H9 (cell line): ENCODE data around the gene ITCH. TPM values are rescaled to one million over a fixed set of nuclear protein-coding genes. Genes with fewer than 3 reads are reported as not detected.
"Not testable (repeated sequence)": the region's sequence is repeated elsewhere in the genome, so short reads cannot be mapped to it uniquely, and the experiment has no call there.

Source experiments
- DNase-seq: peaks from one replicate; pipeline ENCODE4 v3.0.0-alpha.2; 2017
- H2AFZ ChIP-seq: one replicate; pipeline ENCODE4 v1.6.1; 2013; ENCODE audit warnings: mild to moderate bottlenecking, low read length, control low read depth, moderate library complexity
- H2AK5ac ChIP-seq: 2 replicates; pipeline ENCODE4 v1.6.1; 2013; ENCODE audit warnings: low read length, control low read depth, mixed read lengths; ENCODE audit not compliant: insufficient read length
- H2BK120ac ChIP-seq: one replicate; pipeline ENCODE4 v1.6.1; 2013; ENCODE audit warnings: low read depth, mild to moderate bottlenecking, low read length, control low read depth, inconsistent platforms; ENCODE audit not compliant: poor library complexity, severe bottlenecking
- H2BK12ac ChIP-seq: 2 replicates; pipeline ENCODE4 v1.6.1; 2013; ENCODE audit warnings: low read length, control low read depth, mixed read lengths, low read depth; ENCODE audit not compliant: insufficient read length
- H2BK15ac ChIP-seq: 2 replicates; pipeline ENCODE4 v1.6.1; 2013; ENCODE audit warnings: low read depth, low read length, control low read depth
- H2BK20ac ChIP-seq: one replicate; pipeline ENCODE4 v1.6.1; 2013; ENCODE audit warnings: low read depth, mild to moderate bottlenecking, low read length, control low read depth, inconsistent platforms; ENCODE audit not compliant: poor library complexity, severe bottlenecking
- H2BK5ac ChIP-seq: 2 replicates; pipeline ENCODE4 v1.6.1; 2013; ENCODE audit warnings: low read length, control low read depth, mixed read lengths; ENCODE audit not compliant: insufficient read length
- H3K14ac ChIP-seq: 2 replicates; pipeline ENCODE4 v1.6.1; 2013; ENCODE audit warnings: low read length, control low read depth; ENCODE audit not compliant: insufficient read depth
- H3K18ac ChIP-seq: 2 replicates; pipeline ENCODE4 v1.6.1; 2013; ENCODE audit warnings: low read depth, mild to moderate bottlenecking, mixed read lengths, low read length, control low read depth; ENCODE audit not compliant: insufficient read length
- H3K23ac ChIP-seq: 2 replicates; pipeline ENCODE4 v1.6.1; 2013; ENCODE audit warnings: low read length, control low read depth, mixed read lengths, low read depth; ENCODE audit not compliant: insufficient read length
- H3K23me2 ChIP-seq: 2 replicates; pipeline ENCODE4 v1.6.1; 2013; ENCODE audit warnings: low read depth, mild to moderate bottlenecking, mixed read lengths, low read length, control low read depth; ENCODE audit not compliant: insufficient read length, poor library complexity, severe bottlenecking
- H3K27ac ChIP-seq: 2 replicates; pipeline ENCODE4 v1.5.1; 2013; ENCODE audit warnings: low read length, control low read depth, mixed read lengths, low read depth; ENCODE audit not compliant: insufficient read length
- H3K27me3 ChIP-seq: 2 replicates; pipeline ENCODE4 v1.6.1; 2013; ENCODE audit warnings: low read length, control low read depth, inconsistent platforms; ENCODE audit not compliant: insufficient read depth
- H3K4ac ChIP-seq: 2 replicates; pipeline ENCODE4 v1.6.1; 2013; ENCODE audit warnings: low read depth, mild to moderate bottlenecking, control low read depth, inconsistent platforms, low read length, moderate library complexity
- H3K4me1 ChIP-seq: 2 replicates; pipeline ENCODE4 v1.6.1; 2013; ENCODE audit warnings: low read length, control low read depth, inconsistent platforms; ENCODE audit not compliant: insufficient read depth
- H3K4me2 ChIP-seq: 2 replicates; pipeline ENCODE4 v1.6.1; 2013; ENCODE audit warnings: low read length, control low read depth, mixed read lengths; ENCODE audit not compliant: insufficient read length, insufficient read depth
- H3K56ac ChIP-seq: 2 replicates; pipeline ENCODE4 v1.6.1; 2013; ENCODE audit warnings: low read depth, mild to moderate bottlenecking, mixed read lengths, low read length, control low read depth; ENCODE audit not compliant: insufficient read length
- H3K79me1 ChIP-seq: 2 replicates; pipeline ENCODE4 v1.6.1; 2013; ENCODE audit warnings: low read depth, mild to moderate bottlenecking, moderate library complexity, low read length, control low read depth, inconsistent platforms; ENCODE audit not compliant: insufficient read depth, poor library complexity, severe bottlenecking
- H3K79me2 ChIP-seq: 2 replicates; pipeline ENCODE4 v1.6.1; 2013; ENCODE audit warnings: low read length, control low read depth, inconsistent platforms; ENCODE audit not compliant: insufficient read depth
- H3K9ac ChIP-seq: 2 replicates; pipeline ENCODE4 v1.6.1; 2013; ENCODE audit warnings: low read length, control low read depth, mixed read lengths; ENCODE audit not compliant: insufficient read length; ENCODE audit errors: extremely low read depth
- H3K9me3 ChIP-seq: one replicate; pipeline ENCODE4 v1.6.1; 2013; ENCODE audit warnings: low read depth, low read length, inconsistent platforms; ENCODE audit not compliant: control insufficient read depth
- H3T11ph ChIP-seq: one replicate; pipeline ENCODE4 v1.6.1; 2013; ENCODE audit warnings: mild to moderate bottlenecking, low read length, control low read depth, inconsistent platforms
- H4K20me1 ChIP-seq: one replicate; pipeline ENCODE4 v1.6.1; 2013; ENCODE audit not compliant: control insufficient read depth, insufficient read length, insufficient read depth
- H4K5ac ChIP-seq: 2 replicates; pipeline ENCODE4 v1.6.1; 2013; ENCODE audit warnings: low read depth, mild to moderate bottlenecking, mixed read lengths, low read length, control low read depth; ENCODE audit not compliant: insufficient read length
- H4K8ac ChIP-seq: replicated peaks from 2 replicates; pipeline ENCODE4 v1.6.1; 2013; ENCODE audit warnings: low read length, control low read depth, mixed read lengths, low read depth; ENCODE audit not compliant: insufficient read length
- H4K91ac ChIP-seq: 2 replicates; pipeline ENCODE4 v1.6.1; 2013; ENCODE audit warnings: low read depth, mild to moderate bottlenecking, moderate library complexity, mixed read lengths, low read length, control low read depth; ENCODE audit not compliant: insufficient read length
- H3K27ac Mint-ChIP-seq, 3 experiments: 2 replicates in 2 of 3; 3 replicates in 1 of 3; pipeline ENCODE4 v1.8.0; 2020 to 2021; ENCODE audit warnings: mixed read lengths in 3 of 3, mild to moderate bottlenecking in 1 of 3, moderate library complexity in 1 of 3
- H3K27me3 Mint-ChIP-seq: 2 replicates; pipeline ENCODE4 v1.8.0; 2021; ENCODE audit warnings: low read depth, mild to moderate bottlenecking, moderate library complexity, mixed read lengths
- H3K36me3 Mint-ChIP-seq, 3 experiments: 2 replicates in 2 of 3; 3 replicates in 1 of 3; pipeline ENCODE4 v1.8.0; 2020 to 2021; ENCODE audit warnings: low read depth in 3 of 3, mixed read lengths in 3 of 3; ENCODE audit not compliant: insufficient read depth in 1 of 3
- H3K4me1 Mint-ChIP-seq, 2 experiments: 2 replicates each; pipeline ENCODE4 v1.8.0; 2020; ENCODE audit warnings: mixed read lengths in 2 of 2
- H3K4me3 Mint-ChIP-seq, 2 experiments: 2 replicates in 1 of 2; 3 replicates in 1 of 2; pipeline ENCODE4 v1.8.0; 2020 to 2021; ENCODE audit warnings: mild to moderate bottlenecking in 2 of 2, mixed read lengths in 2 of 2, moderate library complexity in 1 of 2
- H3K9me3 Mint-ChIP-seq, 2 experiments: 2 replicates in 1 of 2; 3 replicates in 1 of 2; pipeline ENCODE4 v1.8.0; 2020; ENCODE audit warnings: mild to moderate bottlenecking in 2 of 2, mixed read lengths in 2 of 2, moderate library complexity in 1 of 2
- WGBS: extraction: QIAGEN DNeasy Blood & Tissue Kit; methylation state at CpG from one replicate; pipeline ENCODE4 v1.1.7; 2013; ENCODE audit warnings: missing lambda C conversion rate, low lambda C conversion rate, mixed read lengths; ENCODE audit not compliant: insufficient read length; ENCODE audit errors: extremely low coverage; 5-methylcytosine and 5-hydroxymethylcytosine counted together
- total RNA-seq: library from RNA; stranded (reverse); gene quantifications from 2 replicates; pipeline ENCODE4 v1.2.1, GENCODE V29; 2021
- TF ChIP-seq, protein P1 (sequence below): fragments of 200-600 bp; sonication (generic); conservative IDR thresholded peaks from 3 replicates; pipeline ENCODE4 v1.8.0; 2021; ENCODE audit warnings: antibody characterized with exemption, mild to moderate bottlenecking

ITCH gene
- total RNA-seq, 1 experiment from 2014 or later, result 55.9 TPM

GRCh38 chr20:34512955-34513419 lies 149.9 kb downstream of the ITCH start:
- Mint-ChIP-seq H3K27me3 (peaks cover 2% of the 10 kb centered on the region; the same call in 1 of the 2 replicates), H3K9me3 (no peaks in the 10 kb centered on the region; a peak in 1 of 5 replicates), H3K27ac (0 out of 7 replicates have a peak overlapping the region, but pooled peaks of 1 of the 3 experiments have one; percentile 4), H3K36me3 (peaks cover 0 to 22% (median 7%) of the 10 kb centered on the region in 3 experiments; a peak in 4 of 7 replicates), H3K4me3 (no peak overlapping the region), H3K4me1 (peaks cover 13 to 15% of the 10 kb centered on the region in 2 experiments)
- Histone ChIP-seq H3K9me3 (no peaks in the 10 kb centered on the region), H4K5ac (no peak overlapping the region), H3K4me2 (no peak overlapping the region), H3K4ac (no peak overlapping the region), H3K27ac (no peak overlapping the region), H3K23me2 (peaks cover 7% of the 10 kb centered on the region), H2AFZ (no peak overlapping the region), H3K14ac (no peak overlapping the region), H4K20me1 (no peaks in the 10 kb centered on the region), H2BK15ac (no peak overlapping the region), H2AK5ac (no peak overlapping the region), H3K18ac (no peak overlapping the region), H4K8ac (no peak overlapping the region), H3K27me3 (no peaks in the 10 kb centered on the region), H2BK12ac (no peak overlapping the region), H3K4me1 (no peaks in the 10 kb centered on the region), H2BK20ac (no peak overlapping the region), H3K23ac (no peak overlapping the region), H3K79me2 (peaks cover 2% of the 10 kb centered on the region; the same call in 1 of the 2 replicates), H4K91ac (no peak overlapping the region), H3K56ac (no peak overlapping the region), H3K79me1 (no peaks in the 10 kb centered on the region), H3T11ph (no peak overlapping the region), H2BK120ac (no peak overlapping the region), H2BK5ac (no peak overlapping the region), H3K9ac (no peak overlapping the region)
- TF ChIP-seq, protein P1, sequence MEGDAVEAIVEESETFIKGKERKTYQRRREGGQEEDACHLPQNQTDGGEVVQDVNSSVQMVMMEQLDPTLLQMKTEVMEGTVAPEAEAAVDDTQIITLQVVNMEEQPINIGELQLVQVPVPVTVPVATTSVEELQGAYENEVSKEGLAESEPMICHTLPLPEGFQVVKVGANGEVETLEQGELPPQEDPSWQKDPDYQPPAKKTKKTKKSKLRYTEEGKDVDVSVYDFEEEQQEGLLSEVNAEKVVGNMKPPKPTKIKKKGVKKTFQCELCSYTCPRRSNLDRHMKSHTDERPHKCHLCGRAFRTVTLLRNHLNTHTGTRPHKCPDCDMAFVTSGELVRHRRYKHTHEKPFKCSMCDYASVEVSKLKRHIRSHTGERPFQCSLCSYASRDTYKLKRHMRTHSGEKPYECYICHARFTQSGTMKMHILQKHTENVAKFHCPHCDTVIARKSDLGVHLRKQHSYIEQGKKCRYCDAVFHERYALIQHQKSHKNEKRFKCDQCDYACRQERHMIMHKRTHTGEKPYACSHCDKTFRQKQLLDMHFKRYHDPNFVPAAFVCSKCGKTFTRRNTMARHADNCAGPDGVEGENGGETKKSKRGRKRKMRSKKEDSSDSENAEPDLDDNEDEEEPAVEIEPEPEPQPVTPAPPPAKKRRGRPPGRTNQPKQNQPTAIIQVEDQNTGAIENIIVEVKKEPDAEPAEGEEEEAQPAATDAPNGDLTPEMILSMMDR, result no peak
- DNase-seq, result no peak

GRCh38 chr20:34514034-34514433 lies 151.0 kb downstream of the ITCH start:
- not testable (repeated sequence) for H3K27ac ChIP-seq, H2BK20ac ChIP-seq, H3K4ac ChIP-seq, H3T11ph ChIP-seq, H2BK15ac ChIP-seq, H3K4me3 Mint-ChIP-seq, H2BK12ac ChIP-seq, H4K20me1 ChIP-seq, H3K79me1 ChIP-seq, H3K9me3 Mint-ChIP-seq, H3K9me3 ChIP-seq, H3K18ac ChIP-seq, H4K91ac ChIP-seq, H3K27me3 Mint-ChIP-seq, H4K5ac ChIP-seq, H3K56ac ChIP-seq, DNase-seq, H2AFZ ChIP-seq, H3K27me3 ChIP-seq, H3K23ac ChIP-seq, H2BK5ac ChIP-seq, H3K79me2 ChIP-seq, H3K9ac ChIP-seq, H3K27ac Mint-ChIP-seq, H4K8ac ChIP-seq, H2AK5ac ChIP-seq, H3K4me2 ChIP-seq, H3K14ac ChIP-seq, H3K4me1 ChIP-seq, H3K23me2 ChIP-seq, H2BK120ac ChIP-seq
- H3K4me1 Mint-ChIP-seq, result peaks cover 15 to 20% of the 10 kb centered on the region in 2 experiments
- no CpG with 5 or more reads among the region's 17 CpGs for WGBS
- H3K36me3 Mint-ChIP-seq, result peaks cover 0 to 24% (median 3%) of the 10 kb centered on the region in 3 experiments; a peak in 2 of 7 replicates
